Osteoblast (primary cell): ENCODE measurements around the gene EHD2. TPM values are rescaled to one million over a fixed set of nuclear protein-coding genes. Genes with fewer than 3 reads are reported as not detected.

Experiments used
- DNase-seq: peaks from one replicate; pipeline ENCODE4 v3.0.0; 2011; ENCODE audit warnings: low spot score, mixed read lengths; ENCODE audit not compliant: insufficient read length; ENCODE audit errors: missing footprints
- H2AFZ ChIP-seq: 2 replicates; pipeline ENCODE4 v1.6.0; 2011; ENCODE audit warnings: mild to moderate bottlenecking, low read length
- H3K27ac ChIP-seq: 2 replicates; pipeline ENCODE4 v1.5.1; 2011; ENCODE audit warnings: mild to moderate bottlenecking, low read depth, low read length, moderate library complexity
- H3K27me3 ChIP-seq: 2 replicates; pipeline ENCODE4 v1.6.0; 2012; ENCODE audit warnings: mild to moderate bottlenecking, control low read depth, inconsistent platforms, low read length, moderate library complexity; ENCODE audit not compliant: insufficient read depth
- H3K36me3 ChIP-seq: 2 replicates; pipeline ENCODE4 v1.5.1; 2011; ENCODE audit warnings: mild to moderate bottlenecking, low read length, control low read depth, moderate library complexity; ENCODE audit not compliant: insufficient read depth
- H3K4me1 ChIP-seq: 2 replicates; pipeline ENCODE4 v1.5.1; 2011; ENCODE audit warnings: mild to moderate bottlenecking, low read length, control low read depth, moderate library complexity; ENCODE audit not compliant: insufficient read depth
- H3K4me2 ChIP-seq: 2 replicates; pipeline ENCODE4 v1.6.0; 2011; ENCODE audit warnings: mild to moderate bottlenecking, low read length; ENCODE audit not compliant: insufficient read depth
- H3K4me3 ChIP-seq: fragments of 200-600 bp; sonication (generic); 3 replicates; pipeline ENCODE4 v1.5.1; 2012; ENCODE audit warnings: mild to moderate bottlenecking, low read length, inconsistent platforms; ENCODE audit not compliant: insufficient read depth
- H3K79me2 ChIP-seq: 2 replicates; pipeline ENCODE4 v1.6.0; 2012; ENCODE audit warnings: mild to moderate bottlenecking, low read length, control low read depth, inconsistent platforms; ENCODE audit not compliant: insufficient read depth
- H3K9me3 ChIP-seq: 2 replicates; pipeline ENCODE4 v1.5.1; 2011; ENCODE audit warnings: low read depth, low read length, control low read depth
- H4K20me1 ChIP-seq: 2 replicates; pipeline ENCODE4 v1.6.0; 2012; ENCODE audit warnings: mild to moderate bottlenecking, low read length, control low read depth; ENCODE audit not compliant: insufficient read depth
- CTCF ChIP-seq: IDR thresholded peaks from 2 replicates; pipeline ENCODE4 v1.5.1; 2011; ENCODE audit warnings: mild to moderate bottlenecking, low read depth, low read length, moderate library complexity; ENCODE audit errors: extremely low read depth
- total RNA-seq: library from RNA; depleted of rRNA; stranded (reverse); fragments of >200 nt; gene quantifications from 2 replicates; pipeline ENCODE4 v1.2.3, GENCODE V29; 2012

EHD2 gene
- total RNA-seq, 1 donor, result 144 TPM

GRCh38 chr19:47695533-47696262 is 17.5 kb upstream of the EHD2 start:
- no peaks in the 10 kb centered on the region for H3K27me3 ChIP-seq
- no peak overlapping the region for H3K4me3 ChIP-seq
- no peak for TF ChIP-seq CTCF
- H3K27ac ChIP-seq, result no peak overlapping the region
- peaks cover 34% of the 10 kb centered on the region for H3K36me3 ChIP-seq
- no peaks in the 10 kb centered on the region for H3K4me1 ChIP-seq
- H3K4me2 ChIP-seq, result no peak overlapping the region
- DNase-seq, result peak; percentile 84
- H4K20me1 ChIP-seq, result peaks cover 13% of the 10 kb centered on the region
- peaks cover 9% of the 10 kb centered on the region for H3K79me2 ChIP-seq
- H2AFZ ChIP-seq, result no peak overlapping the region
- H3K9me3 ChIP-seq, result no peaks in the 10 kb centered on the region

- peak; percentile 58 for DNase-seq
- no peak for TF ChIP-seq CTCF
- H3K4me3 ChIP-seq, result no peak overlapping the region
- no peak overlapping the region for H2AFZ ChIP-seq
- H3K4me1 ChIP-seq, result no peaks in the 10 kb centered on the region
- no peak overlapping the region for H3K27ac ChIP-seq
- no peak overlapping the region for H3K4me2 ChIP-seq
- peaks cover 29% of the 10 kb centered on the region for H3K36me3 ChIP-seq
- H3K9me3 ChIP-seq, result no peaks in the 10 kb centered on the region
- peaks cover 13% of the 10 kb centered on the region for H4K20me1 ChIP-seq
- H3K27me3 ChIP-seq, result no peaks in the 10 kb centered on the region
- peaks cover 9% of the 10 kb centered on the region for H3K79me2 ChIP-seq
Observed at GRCh38 chr19:47696635-47697034, 16.6 kb upstream of the EHD2 start.

GRCh38 chr19:47697863-47698609 is 15.2 kb upstream of the EHD2 start:
- H3K27me3 ChIP-seq, result no peaks in the 10 kb centered on the region
- peak; percentile 99 for DNase-seq
- H3K79me2 ChIP-seq, result peaks cover 3% of the 10 kb centered on the region
- H3K4me1 ChIP-seq, result no peaks in the 10 kb centered on the region
- peak; percentile 99 for TF ChIP-seq CTCF
- no peak overlapping the region for H3K4me2 ChIP-seq
- H3K36me3 ChIP-seq, result peaks cover 31% of the 10 kb centered on the region
- no peaks in the 10 kb centered on the region for H3K9me3 ChIP-seq
- no peak overlapping the region for H3K4me3 ChIP-seq
- H4K20me1 ChIP-seq, result peaks cover 8% of the 10 kb centered on the region
- peak overlapping the region; percentile 18 for H3K27ac ChIP-seq
- H2AFZ ChIP-seq, result no peak overlapping the region
